SK-N-SH (cell line): ENCODE measurements around the gene SULT1E1. TPM values are rescaled to one million over a fixed set of nuclear protein-coding genes. Genes with fewer than 3 reads are reported as not detected.

Experiments used
- CTCF ChIA-PET: fragments of 300-600, 350-600 bp; formaldehyde crosslinking; extraction: SDS; loops from one replicate; lab custom pipeline; 2021; lab: Yijun Ruan, JAX
- POLR2A ChIA-PET: fragments of 350-600 bp; sonication (Branson Sonifier 250); formaldehyde crosslinking; extraction: SDS; loops from one replicate; lab custom pipeline; 2020; ENCODE audit warnings: antibody characterized with exemption, inconsistent platforms; lab: Yijun Ruan, JAX
- DNase-seq: peaks from one replicate; pipeline ENCODE4 v3.0.0; 2012
- H2AFZ ChIP-seq: fragments of 200-600 bp; sonication (generic); 2 replicates; pipeline ENCODE4 v1.8.1; 2016; ENCODE audit warnings: antibody characterized with exemption, mild to moderate bottlenecking, low read depth
- H3F3A ChIP-seq: fragments of 200-600 bp; sonication (generic); replicated peaks from 2 replicates; pipeline ENCODE3; 2016; ENCODE audit warnings: antibody characterized with exemption, mild to moderate bottlenecking; ENCODE audit not compliant: insufficient read depth
- H3K27ac ChIP-seq, 2 experiments: fragments of 200-500 bp in 1 of 2; fragments of 200-600 bp in 1 of 2; sonication (Bioruptor generic) in 1 of 2; sonication (generic), shearing (Covaris generic) in 1 of 2; 2 replicates each; pipeline versions ENCODE4 v1.5.1 to v1.6.1; 2014 to 2016; ENCODE audit warnings: low read depth in 2 of 2, inconsistent platforms in 1 of 2, low read length in 1 of 2, mild to moderate bottlenecking in 1 of 2, mixed read lengths in 1 of 2
- H3K27me3 ChIP-seq: fragments of 200-600 bp; sonication (generic), shearing (Covaris generic); 2 replicates; pipeline ENCODE4 v1.6.1; 2016; ENCODE audit warnings: mixed run types; ENCODE audit not compliant: insufficient read depth
- H3K36me3 ChIP-seq, 2 experiments: fragments of 200-500 bp in 1 of 2; fragments of 200-600 bp in 1 of 2; sonication (Bioruptor generic) in 1 of 2; sonication (generic) in 1 of 2; replicated peaks in 1 of 2; 2 replicates each; pipeline versions ENCODE3 to v1.5.1; 2014 to 2016; ENCODE audit warnings: low read length in 1 of 2, mild to moderate bottlenecking in 1 of 2; ENCODE audit not compliant: insufficient read depth in 2 of 2, control insufficient read depth in 1 of 2
- H3K4me1 ChIP-seq, 2 experiments: fragments of 200-500 bp in 1 of 2; fragments of 200-600 bp in 1 of 2; sonication (Bioruptor generic) in 1 of 2; sonication (generic), shearing (Covaris generic) in 1 of 2; 2 replicates each; pipeline versions ENCODE4 v1.5.1 to v1.6.1; 2014 to 2016; ENCODE audit warnings: low read depth in 1 of 2, low read length in 1 of 2, mixed run types in 1 of 2; ENCODE audit not compliant: insufficient read depth in 2 of 2, control insufficient read depth in 1 of 2
- H3K4me2 ChIP-seq: fragments of 200-600 bp; sonication (generic), shearing (Covaris generic); 2 replicates; pipeline ENCODE4 v1.6.1; 2017; ENCODE audit warnings: mixed run types
- H3K4me3 ChIP-seq, 2 experiments: fragments of 200-500 bp in 1 of 2; fragments of 200-600 bp in 1 of 2; sonication (Bioruptor generic) in 1 of 2; sonication (generic), shearing (Covaris generic) in 1 of 2; 2 replicates each; pipeline versions ENCODE4 v1.5.1 to v1.8.1; 2014 to 2016; ENCODE audit warnings: low read depth in 2 of 2, inconsistent platforms in 1 of 2, low read length in 1 of 2, mild to moderate bottlenecking in 1 of 2, mixed read lengths in 1 of 2, moderate library complexity in 1 of 2
- H3K79me2 ChIP-seq: fragments of 200-600 bp; sonication (generic); 2 replicates; pipeline ENCODE4 v1.8.1; 2017; ENCODE audit warnings: mild to moderate bottlenecking; ENCODE audit not compliant: insufficient read depth
- H3K9ac ChIP-seq: fragments of 200-600 bp; sonication (generic); 2 replicates; pipeline ENCODE4 v1.6.1; 2017; ENCODE audit warnings: mixed run types
- H3K9me2 ChIP-seq: fragments of 200-600 bp; sonication (generic); 2 replicates; pipeline ENCODE4 v1.6.1; 2017; ENCODE audit warnings: mixed run types
- H3K9me3 ChIP-seq: fragments of 200-600 bp; sonication (generic); 2 replicates; pipeline ENCODE4 v1.6.1; 2017; ENCODE audit warnings: mixed run types, mild to moderate bottlenecking, moderate library complexity
- H4K20me1 ChIP-seq: fragments of 200-600 bp; sonication (generic); 2 replicates; pipeline ENCODE4 v1.6.1; 2017; ENCODE audit warnings: mild to moderate bottlenecking, mixed run types; ENCODE audit not compliant: insufficient read depth
- CTCF ChIP-seq: fragments of 200-600 bp; sonication (generic); IDR thresholded peaks from 2 replicates; pipeline ENCODE4 v1.6.1; 2017; ENCODE audit warnings: antibody characterized with exemption, mild to moderate bottlenecking, moderate library complexity
- ELF1 ChIP-seq: IDR thresholded peaks from 2 replicates; pipeline ENCODE4 v1.4.0; 2012
- FOSL2 ChIP-seq: IDR thresholded peaks from 2 replicates; pipeline ENCODE4 v1.4.0; 2012; ENCODE audit warnings: low read depth, mild to moderate bottlenecking, moderate library complexity, borderline replicate concordance
- FOXM1 ChIP-seq: IDR thresholded peaks from 2 replicates; pipeline ENCODE4 v1.4.0; 2012; ENCODE audit warnings: low read depth, mild to moderate bottlenecking
- GATA2 ChIP-seq: sonication (generic); formaldehyde crosslinking; IDR thresholded peaks from 2 replicates; pipeline ENCODE4 v1.5.0; 2020; ENCODE audit warnings: mild to moderate bottlenecking, missing genetic modification reagents
- MAX ChIP-seq: IDR thresholded peaks from 2 replicates; pipeline ENCODE4 v1.4.0; 2012; ENCODE audit warnings: low read depth
- NFIC ChIP-seq: IDR thresholded peaks from 2 replicates; pipeline ENCODE4 v1.4.0; 2012; ENCODE audit warnings: borderline replicate concordance
- NRF1 ChIP-seq: IDR thresholded peaks from 2 replicates; pipeline ENCODE4 v1.6.1; 2012; ENCODE audit warnings: low read depth, mild to moderate bottlenecking, low read length
- RFX5 ChIP-seq: IDR thresholded peaks from 2 replicates; pipeline ENCODE4 v1.6.1; 2012; ENCODE audit warnings: mild to moderate bottlenecking, improper control_type of control experiment, low read length
- RXRA ChIP-seq: IDR thresholded peaks from 2 replicates; pipeline ENCODE4 v1.4.0; 2012; ENCODE audit warnings: low read depth, mild to moderate bottlenecking, borderline replicate concordance
- SMC3 ChIP-seq: IDR thresholded peaks from 2 replicates; pipeline ENCODE4 v1.6.1; 2012; ENCODE audit warnings: low read depth, low read length, improper control_type of control experiment
- TAF1 ChIP-seq: IDR thresholded peaks from 2 replicates; pipeline ENCODE4 v1.6.1; 2012; ENCODE audit warnings: low read depth, mild to moderate bottlenecking, low read length, moderate library complexity, borderline replicate concordance
- TEAD4 ChIP-seq: IDR thresholded peaks from 2 replicates; pipeline ENCODE4 v1.4.0; 2012; ENCODE audit warnings: mild to moderate bottlenecking, borderline replicate concordance; ENCODE audit not compliant: insufficient read depth
- YY1 ChIP-seq: IDR thresholded peaks from 2 replicates; pipeline ENCODE4 v1.4.0; 2012; ENCODE audit warnings: low read depth, mild to moderate bottlenecking
- ZBTB33 ChIP-seq: IDR thresholded peaks from 2 replicates; pipeline ENCODE4 v1.4.0; 2012; ENCODE audit warnings: low read depth, borderline replicate concordance
- whole genome bisulfite sequencing: methylation state at CpG from one replicate; pipeline ENCODE4 v1.1.6; 2017; ENCODE audit warnings: low lambda C conversion rate; 5-methylcytosine and 5-hydroxymethylcytosine counted together
- polyA plus RNA-seq, 3 experiments: library from polyadenylated mRNA; depleted of rRNA; stranded (reverse); fragments of >200 nt; gene quantifications; 2 replicates each; pipeline ENCODE4 v1.2.3, GENCODE V29; 2012
- TF ChIP-seq, protein P1 (sequence below): IDR thresholded peaks from 2 replicates; pipeline ENCODE4 v1.6.1; 2012; ENCODE audit warnings: mild to moderate bottlenecking, low read depth, low read length, moderate library complexity
- TF ChIP-seq, protein P2 (sequence below): IDR thresholded peaks from 2 replicates; pipeline ENCODE4; 2012

Gene SULT1E1
- polyA plus RNA-seq, 1 of the 3 experiments (the other 2 are of a cell fraction): 13.7 TPM

DNA sequence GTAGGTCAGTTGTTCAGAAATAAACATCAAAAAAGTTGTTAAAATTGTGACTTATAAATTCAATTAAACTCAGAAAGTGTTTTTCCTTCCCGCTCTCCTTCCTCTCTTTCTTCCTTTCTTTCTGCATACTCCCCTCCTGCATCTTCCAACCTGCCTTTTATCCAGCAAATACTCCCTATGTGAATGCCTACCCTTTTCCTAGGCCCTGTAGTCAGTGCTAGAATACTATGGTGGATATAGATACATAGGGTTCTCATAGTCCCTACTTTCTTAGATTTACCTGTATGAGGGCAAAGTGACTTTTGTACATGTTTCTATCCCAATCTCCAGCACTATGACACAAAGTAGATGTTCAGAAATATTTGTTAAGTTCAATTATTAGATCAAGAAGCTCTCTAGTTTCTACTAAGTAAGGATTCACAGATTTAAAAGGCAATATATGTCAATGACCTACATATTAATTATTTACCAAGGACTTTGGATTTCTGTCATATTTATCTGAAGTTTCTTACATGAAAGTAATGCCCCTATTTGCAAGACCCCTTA is 732 bp downstream of the SULT1E1 start (continued):
- TF ChIP-seq, protein P1, sequence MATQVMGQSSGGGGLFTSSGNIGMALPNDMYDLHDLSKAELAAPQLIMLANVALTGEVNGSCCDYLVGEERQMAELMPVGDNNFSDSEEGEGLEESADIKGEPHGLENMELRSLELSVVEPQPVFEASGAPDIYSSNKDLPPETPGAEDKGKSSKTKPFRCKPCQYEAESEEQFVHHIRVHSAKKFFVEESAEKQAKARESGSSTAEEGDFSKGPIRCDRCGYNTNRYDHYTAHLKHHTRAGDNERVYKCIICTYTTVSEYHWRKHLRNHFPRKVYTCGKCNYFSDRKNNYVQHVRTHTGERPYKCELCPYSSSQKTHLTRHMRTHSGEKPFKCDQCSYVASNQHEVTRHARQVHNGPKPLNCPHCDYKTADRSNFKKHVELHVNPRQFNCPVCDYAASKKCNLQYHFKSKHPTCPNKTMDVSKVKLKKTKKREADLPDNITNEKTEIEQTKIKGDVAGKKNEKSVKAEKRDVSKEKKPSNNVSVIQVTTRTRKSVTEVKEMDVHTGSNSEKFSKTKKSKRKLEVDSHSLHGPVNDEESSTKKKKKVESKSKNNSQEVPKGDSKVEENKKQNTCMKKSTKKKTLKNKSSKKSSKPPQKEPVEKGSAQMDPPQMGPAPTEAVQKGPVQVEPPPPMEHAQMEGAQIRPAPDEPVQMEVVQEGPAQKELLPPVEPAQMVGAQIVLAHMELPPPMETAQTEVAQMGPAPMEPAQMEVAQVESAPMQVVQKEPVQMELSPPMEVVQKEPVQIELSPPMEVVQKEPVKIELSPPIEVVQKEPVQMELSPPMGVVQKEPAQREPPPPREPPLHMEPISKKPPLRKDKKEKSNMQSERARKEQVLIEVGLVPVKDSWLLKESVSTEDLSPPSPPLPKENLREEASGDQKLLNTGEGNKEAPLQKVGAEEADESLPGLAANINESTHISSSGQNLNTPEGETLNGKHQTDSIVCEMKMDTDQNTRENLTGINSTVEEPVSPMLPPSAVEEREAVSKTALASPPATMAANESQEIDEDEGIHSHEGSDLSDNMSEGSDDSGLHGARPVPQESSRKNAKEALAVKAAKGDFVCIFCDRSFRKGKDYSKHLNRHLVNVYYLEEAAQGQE: no peak
- TF ChIP-seq CTCF (no peak), RXRA (no peak), FOSL2 (no peak), GATA2 (CRISPR knock-in tag) (no peak)
- TF ChIP-seq, all 33 proteins: peak for 0

GRCh38 chr4:69858690-69859089 is 1.3 kb downstream of the SULT1E1 start:
- no peak for DNase-seq
- peak overlapping the region; percentile 35; the same call in 1 of the 2 replicates for H3K4me2 ChIP-seq
- WGBS: 3% methylated on average over 1 of the region's 1 CpG
- peak overlapping the region in 1 of 2 experiments; percentile 25; a peak in 1 of 4 replicates for H3K27ac ChIP-seq
- H3K9me3 ChIP-seq: no peaks in the 10 kb centered on the region
- H4K20me1 ChIP-seq: no peaks in the 10 kb centered on the region
- H3K9me2 ChIP-seq: no peaks in the 10 kb centered on the region
- H3K79me2 ChIP-seq: no peaks in the 10 kb centered on the region
- ChIA-PET CTCF (interaction anchor here (1.4 kb wide), 1 partner anchor 22 kb away, joined by 4 read pairs; no protein-coding TSS in a partner anchor), POLR2A (no interaction called here)
- no peak overlapping the region for H2AFZ ChIP-seq
- H3F3A ChIP-seq: no peaks in the 10 kb centered on the region
- H3K9ac ChIP-seq: no peak overlapping the region
- no peaks in the 10 kb centered on the region for H3K36me3 ChIP-seq
- H3K4me3 ChIP-seq: peak overlapping the region; percentile 11 to 46; a peak in 2 of 4 replicates
- H3K4me1 ChIP-seq: no peaks in the 10 kb centered on the region
- no peaks in the 10 kb centered on the region for H3K27me3 ChIP-seq
- TF ChIP-seq MAX (no peak), RFX5 (no peak), SMC3 (no peak), YY1 (no peak), ELF1 (no peak), NRF1 (no peak), FOXM1 (no peak), ZBTB33 (no peak), TEAD4 (no peak), TAF1 (no peak), NFIC (peak; percentile 84), FOSL2 (no peak)
- TF ChIP-seq, protein P2, sequence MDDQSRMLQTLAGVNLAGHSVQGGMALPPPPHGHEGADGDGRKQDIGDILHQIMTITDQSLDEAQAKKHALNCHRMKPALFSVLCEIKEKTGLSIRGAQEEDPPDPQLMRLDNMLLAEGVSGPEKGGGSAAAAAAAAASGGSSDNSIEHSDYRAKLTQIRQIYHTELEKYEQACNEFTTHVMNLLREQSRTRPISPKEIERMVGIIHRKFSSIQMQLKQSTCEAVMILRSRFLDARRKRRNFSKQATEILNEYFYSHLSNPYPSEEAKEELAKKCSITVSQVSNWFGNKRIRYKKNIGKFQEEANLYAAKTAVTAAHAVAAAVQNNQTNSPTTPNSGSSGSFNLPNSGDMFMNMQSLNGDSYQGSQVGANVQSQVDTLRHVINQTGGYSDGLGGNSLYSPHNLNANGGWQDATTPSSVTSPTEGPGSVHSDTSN: 0 out of 2 replicates have a peak, but pooled peaks have one; percentile 12
- TF ChIP-seq, protein P1: no peak
